Testis (tissue), 3 donors: Measurements from ENCODE around the gene POLR1A. TPM values are rescaled to one million over a fixed set of nuclear protein-coding genes. Genes with fewer than 3 reads are reported as not detected.

Experiments used
- DNase-seq: peaks from one replicate; pipeline ENCODE4 v3.0.0-alpha.2; 2019
- H3K27ac ChIP-seq, 2 donors: fragments of 200-600 bp; sonication (generic); one replicate each; pipeline ENCODE4 v1.5.1; 2019
- H3K27me3 ChIP-seq: fragments of 200-600 bp; sonication (generic); one replicate; pipeline ENCODE4 v1.5.1; 2019
- H3K36me3 ChIP-seq: fragments of 200-600 bp; sonication (generic); one replicate; pipeline ENCODE4 v1.5.1; 2017; ENCODE audit warnings: low read depth; ENCODE audit errors: missing control alignments
- H3K4me1 ChIP-seq: fragments of 200-600 bp; sonication (generic); one replicate; pipeline ENCODE4 v1.5.1; 2019
- H3K4me3 ChIP-seq, 2 donors: fragments of 200-600 bp; sonication (generic); one replicate each; pipeline ENCODE4 v1.5.1; 2017 to 2019
- H3K9me3 ChIP-seq: fragments of 200-600 bp; sonication (generic); one replicate; pipeline ENCODE4 v1.5.1; 2017
- POLR2A ChIP-seq: fragments of 450-650 bp; IDR thresholded peaks from one replicate; pipeline ENCODE4 v1.6.1; 2017; ENCODE audit warnings: antibody characterized with exemption, mild to moderate bottlenecking, moderate library complexity
- WGBS, 2 donors: methylation state at CpG; one replicate each; pipeline ENCODE4 v1.1.5; 2018; 5-methylcytosine and 5-hydroxymethylcytosine counted together
- intact Hi-C: fragments of 100-400 bp; cut with DNase I; formaldehyde crosslinking; loops from one replicate; pipeline ENCODE4 v1.15.1; 2023; ENCODE audit warnings: low total_unique reads
- polyA plus RNA-seq: library from polyadenylated mRNA; stranded (reverse); fragments of 350-450 nt; fragmentation: Illumina TruSeq; extraction: RNeasy Lipid Tissue Mini Kit (QIAGEN cat#74804); gene quantifications from one replicate; pipeline ENCODE4 v1.2.3, GENCODE V29; 2014; ENCODE audit warnings: low read depth, low replicate concordance; ENCODE audit not compliant: insufficient read depth
- total RNA-seq, 2 donors: library from RNA; depleted of rRNA; stranded (reverse); fragments of >200 nt; gene quantifications; one replicate each; pipeline ENCODE4 v1.2.3, GENCODE V29; 2016
- TF ChIP-seq, protein P1 (sequence below), 3 experiments: fragments of 450-650 bp in 2 of 3; fragments of 200-600 bp in 1 of 3; sonication (generic) in 1 of 3; IDR thresholded peaks; one replicate each; pipeline ENCODE4 v1.5.1; 2016 to 2019; ENCODE audit warnings: antibody characterized with exemption in 3 of 3, mild to moderate bottlenecking in 2 of 3, moderate library complexity in 1 of 3

Gene POLR1A
- total and polyA plus RNA-seq, 3 donors from 2014 or later, result 20.0 to 28.7 (median 28.1) TPM

- no peaks in the 10 kb centered on the region for H3K27me3 ChIP-seq
- DNase-seq, result no peak
- peaks cover 35% of the 10 kb centered on the region for H3K4me1 ChIP-seq
- intact Hi-C loops, result no loop called here
- no peaks in the 10 kb centered on the region for H3K9me3 ChIP-seq
- H3K36me3 ChIP-seq, result no peaks in the 10 kb centered on the region
- TF ChIP-seq POLR2A, result no peak
- TF ChIP-seq, protein P1, sequence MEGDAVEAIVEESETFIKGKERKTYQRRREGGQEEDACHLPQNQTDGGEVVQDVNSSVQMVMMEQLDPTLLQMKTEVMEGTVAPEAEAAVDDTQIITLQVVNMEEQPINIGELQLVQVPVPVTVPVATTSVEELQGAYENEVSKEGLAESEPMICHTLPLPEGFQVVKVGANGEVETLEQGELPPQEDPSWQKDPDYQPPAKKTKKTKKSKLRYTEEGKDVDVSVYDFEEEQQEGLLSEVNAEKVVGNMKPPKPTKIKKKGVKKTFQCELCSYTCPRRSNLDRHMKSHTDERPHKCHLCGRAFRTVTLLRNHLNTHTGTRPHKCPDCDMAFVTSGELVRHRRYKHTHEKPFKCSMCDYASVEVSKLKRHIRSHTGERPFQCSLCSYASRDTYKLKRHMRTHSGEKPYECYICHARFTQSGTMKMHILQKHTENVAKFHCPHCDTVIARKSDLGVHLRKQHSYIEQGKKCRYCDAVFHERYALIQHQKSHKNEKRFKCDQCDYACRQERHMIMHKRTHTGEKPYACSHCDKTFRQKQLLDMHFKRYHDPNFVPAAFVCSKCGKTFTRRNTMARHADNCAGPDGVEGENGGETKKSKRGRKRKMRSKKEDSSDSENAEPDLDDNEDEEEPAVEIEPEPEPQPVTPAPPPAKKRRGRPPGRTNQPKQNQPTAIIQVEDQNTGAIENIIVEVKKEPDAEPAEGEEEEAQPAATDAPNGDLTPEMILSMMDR (IDR thresholded peaks at IDR 0.05), result no peak
- H3K27ac ChIP-seq, result peak overlapping the region in 1 of 2 donors; percentile 88
- no peak overlapping the region for H3K4me3 ChIP-seq
- 95 to 99% methylated on average over 7 to 9 of the region's 9 CpGs for WGBS, 2 donors
These were observed 66.3 kb downstream of the POLR1A start for GRCh38 chr2:86039178-86039962.

GRCh38 chr2:86038291-86039081 is 67.2 kb downstream of the POLR1A start:
- peaks cover 35% of the 10 kb centered on the region for H3K4me1 ChIP-seq
- H3K36me3 ChIP-seq, result no peaks in the 10 kb centered on the region
- WGBS, 2 donors, result 74 to 81% methylated on average over 11 to 12 of the region's 12 CpGs
- H3K27ac ChIP-seq, result peak overlapping the region; percentile 75 to 88
- no peaks in the 10 kb centered on the region for H3K27me3 ChIP-seq
- intact Hi-C loops, result no loop called here
- TF ChIP-seq, protein P1 (IDR thresholded peaks at IDR 0.05), result no peak
- TF ChIP-seq POLR2A, result no peak
- H3K9me3 ChIP-seq, result no peaks in the 10 kb centered on the region
- no peak overlapping the region for H3K4me3 ChIP-seq
- DNase-seq, result no peak

DNA sequence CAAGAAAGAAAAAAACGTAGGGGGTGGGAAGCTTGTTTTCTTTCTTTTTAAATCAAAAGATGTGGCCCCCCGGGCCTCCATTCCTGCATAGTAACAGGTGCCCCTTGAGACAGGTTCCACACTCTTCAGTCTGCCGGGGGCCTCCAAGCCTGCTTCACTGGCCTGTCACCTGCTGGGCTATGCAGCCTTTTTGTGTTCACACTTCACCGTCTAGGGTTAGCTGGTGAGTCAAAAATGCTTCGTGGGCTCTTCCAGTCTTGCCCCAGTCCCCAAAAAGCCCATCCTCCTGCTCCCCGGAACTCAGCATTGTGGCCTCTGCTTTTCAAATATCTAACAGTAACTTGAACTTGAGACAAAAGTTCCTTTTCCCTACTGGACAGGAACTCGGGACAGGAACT is 67.9 kb downstream of the POLR1A start:
- Histone ChIP-seq H3K4me3 (no peak overlapping the region), H3K27me3 (no peaks in the 10 kb centered on the region), H3K36me3 (no peaks in the 10 kb centered on the region), H3K9me3 (no peaks in the 10 kb centered on the region), H3K4me1 (peaks cover 35% of the 10 kb centered on the region), H3K27ac (peak overlapping the region; percentile 75 to 88)
- TF ChIP-seq POLR2A, result no peak
- TF ChIP-seq, protein P1 (IDR thresholded peaks at IDR 0.05), result no peak
- WGBS, 2 donors, result 74 to 80% methylated on average over 7 of the region's 7 CpGs
- no peak for DNase-seq
- intact Hi-C loops, result no loop called here

GRCh38 chr2:86037141-86037794 is 68.4 kb downstream of the POLR1A start:
- Histone ChIP-seq H3K36me3 (no peaks in the 10 kb centered on the region), H3K9me3 (no peaks in the 10 kb centered on the region), H3K27ac (peak overlapping the region; percentile 77 to 88), H3K4me3 (no peak overlapping the region), H3K27me3 (no peaks in the 10 kb centered on the region), H3K4me1 (peaks cover 35% of the 10 kb centered on the region)
- intact Hi-C loops, result no loop called here
- DNase-seq, result peak; percentile 82
- TF ChIP-seq, protein P1 (IDR thresholded peaks at IDR 0.05), result no peak
- no peak for TF ChIP-seq POLR2A
- 33 to 57% methylated on average over 7 to 12 of the region's 12 CpGs for WGBS, 2 donors
